Activated CD4-positive, alpha-beta T cell treated with anti-CD3 and anti-CD28 coated beads for 48 hours (primary cell): ENCODE measurements around the gene TICAM2.
"Not testable (repeated sequence)": the region's sequence is repeated elsewhere in the genome, so short reads cannot be mapped to it uniquely, and the experiment has no call there.

Experiments
- DNase-seq: peaks from one replicate; pipeline ENCODE4 v3.0.0-alpha.2; 2020

The TICAM2 gene, protein sequence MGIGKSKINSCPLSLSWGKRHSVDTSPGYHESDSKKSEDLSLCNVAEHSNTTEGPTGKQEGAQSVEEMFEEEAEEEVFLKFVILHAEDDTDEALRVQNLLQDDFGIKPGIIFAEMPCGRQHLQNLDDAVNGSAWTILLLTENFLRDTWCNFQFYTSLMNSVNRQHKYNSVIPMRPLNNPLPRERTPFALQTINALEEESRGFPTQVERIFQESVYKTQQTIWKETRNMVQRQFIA

DNA sequence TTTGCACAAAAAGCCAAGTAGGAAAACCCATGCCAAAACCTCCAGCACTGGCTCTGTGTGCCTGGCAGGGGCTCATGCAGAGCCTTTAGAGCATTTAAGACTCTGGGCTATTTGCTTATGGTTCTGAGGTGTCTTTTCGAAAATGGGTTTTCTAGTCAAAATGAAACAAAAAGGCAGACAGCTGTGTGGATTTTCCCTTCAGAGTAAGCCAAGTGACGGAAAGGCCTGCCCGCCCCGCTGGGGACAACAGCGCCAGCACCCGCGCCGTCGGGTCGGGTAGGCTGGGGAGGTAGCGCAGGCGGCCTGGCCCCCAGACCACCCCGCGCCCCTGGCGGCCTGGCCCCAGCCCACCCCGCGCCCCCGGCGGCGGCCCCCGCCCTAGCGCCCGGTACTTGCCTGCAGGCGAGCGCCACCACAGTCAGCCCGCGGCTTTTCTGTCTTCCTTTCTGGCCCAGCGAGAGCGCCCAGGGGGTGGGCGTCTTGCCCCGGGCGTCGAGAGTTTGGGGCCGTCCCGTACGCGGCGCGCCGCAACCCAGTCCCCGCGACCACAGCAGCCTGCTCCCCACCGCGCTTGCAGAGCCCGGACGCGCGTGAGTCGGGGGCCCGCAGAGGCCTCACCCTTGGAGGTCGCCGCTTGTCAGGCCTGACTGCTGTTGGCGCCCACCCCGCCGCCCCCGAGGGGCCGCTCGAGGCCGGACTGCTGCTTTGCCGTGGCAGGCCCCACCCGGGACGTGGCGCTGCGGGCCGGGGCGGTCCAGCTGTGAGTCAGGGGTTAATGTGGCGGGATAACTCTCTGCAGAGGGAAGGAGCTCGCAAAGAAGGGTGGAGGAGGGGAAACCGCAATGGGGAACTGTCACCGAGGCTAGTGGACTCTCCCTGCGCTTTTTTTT lies at the start of gene TICAM2:
TSS of gene TICAM2 (minus strand) at position 779 of the 890 bp plus-strand sequence. CDS start 21,223 bp downstream, outside the sequence.
- peak; percentile 73 for DNase-seq

DNA sequence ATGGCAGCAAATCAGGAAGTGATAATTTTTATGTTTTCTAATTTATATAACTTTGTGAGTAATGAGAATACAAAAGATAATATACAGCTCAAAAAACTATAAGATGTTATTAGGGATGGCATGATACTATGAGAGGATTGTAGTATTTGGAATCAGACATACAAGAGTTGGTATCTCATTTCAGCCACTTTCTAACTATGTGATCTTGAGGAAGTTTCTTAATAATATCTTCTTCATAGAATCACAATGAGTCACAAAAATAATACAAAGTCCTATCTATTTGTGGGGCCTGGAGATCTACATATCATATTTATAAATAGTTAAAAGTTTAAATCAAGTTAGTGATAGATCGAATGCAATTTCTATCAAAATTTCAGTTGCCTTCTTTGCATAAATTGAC lies 47.3 kb upstream of the TICAM2 start:
- no peak for DNase-seq

DNA sequence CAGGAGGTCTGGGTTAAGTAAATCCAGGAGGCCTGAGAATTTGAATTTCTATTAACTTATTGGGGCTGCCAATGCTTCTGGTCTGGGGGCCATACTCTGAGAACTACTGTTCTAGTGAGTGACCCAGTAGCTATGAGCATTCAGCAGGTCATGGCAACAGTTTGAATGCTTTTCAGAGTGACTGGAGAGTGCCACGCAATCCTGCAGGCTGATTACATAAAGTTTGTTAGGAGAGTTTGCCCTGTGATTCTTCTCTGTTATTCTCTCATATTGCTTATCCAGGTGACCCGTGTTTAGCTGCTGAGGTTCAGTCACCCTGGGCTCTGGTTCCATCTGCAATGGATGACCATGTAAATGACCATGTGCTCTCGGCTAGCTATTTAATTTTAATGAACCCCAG lies 45.8 kb upstream of the TICAM2 start:
- DNase-seq: no peak

DNA sequence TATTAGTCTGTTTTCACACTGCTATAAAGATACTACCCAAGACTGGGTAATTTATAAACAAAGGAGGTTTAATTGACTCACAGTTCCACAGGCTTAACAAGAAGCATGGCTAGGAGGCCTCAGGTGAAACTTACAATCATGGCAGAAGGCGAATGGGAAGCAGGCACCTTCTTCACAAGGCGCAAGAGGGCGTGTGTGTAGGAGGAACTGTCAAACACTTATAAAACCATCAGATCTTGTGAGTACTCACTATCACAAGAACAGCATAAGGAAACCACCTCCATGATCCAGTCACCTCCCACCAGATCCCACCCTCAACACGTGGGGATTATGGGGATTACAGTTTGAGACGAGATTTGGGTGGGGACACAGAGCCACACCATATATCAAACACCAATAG lies 43.1 kb upstream of the TICAM2 start:
- DNase-seq: not testable (repeated sequence)

DNA sequence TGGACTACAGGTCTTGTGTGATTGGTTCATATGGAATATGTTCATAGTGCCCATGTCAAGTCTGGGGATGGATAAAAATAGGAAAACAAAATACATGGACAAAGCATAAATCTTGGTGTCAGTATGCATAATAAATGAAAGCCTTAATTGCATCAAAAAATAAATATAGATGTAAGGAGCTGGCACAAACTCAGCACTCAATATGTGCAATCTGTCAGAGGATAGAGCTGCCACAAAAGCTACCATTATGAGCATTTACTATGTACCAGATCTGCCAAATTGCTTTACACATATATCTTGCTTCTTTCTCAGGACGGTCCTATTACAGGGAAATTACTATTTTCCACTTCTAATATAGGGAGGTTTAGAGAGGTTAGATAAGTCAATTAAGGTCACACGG lies 41.8 kb upstream of the TICAM2 start:
- no peak for DNase-seq

DNA sequence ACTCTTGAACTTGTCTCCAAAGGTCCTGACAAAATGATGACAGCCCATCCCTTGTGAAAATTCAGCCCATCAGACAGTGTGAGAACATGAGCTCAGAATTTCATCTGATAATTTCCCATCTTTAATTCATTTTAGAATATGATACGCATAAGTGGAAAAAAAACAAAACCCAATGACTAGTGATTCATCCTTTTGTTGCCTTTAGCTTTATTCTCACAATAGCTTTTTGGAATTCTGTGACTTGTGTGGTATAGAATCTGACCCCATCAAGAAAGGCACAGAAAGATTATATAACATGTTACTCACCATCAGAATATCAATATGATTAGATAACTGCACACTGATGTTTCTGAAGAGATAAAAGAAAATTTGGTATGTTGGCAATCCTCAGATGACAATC lies 39.7 kb upstream of the TICAM2 start:
- no peak for DNase-seq

DNA sequence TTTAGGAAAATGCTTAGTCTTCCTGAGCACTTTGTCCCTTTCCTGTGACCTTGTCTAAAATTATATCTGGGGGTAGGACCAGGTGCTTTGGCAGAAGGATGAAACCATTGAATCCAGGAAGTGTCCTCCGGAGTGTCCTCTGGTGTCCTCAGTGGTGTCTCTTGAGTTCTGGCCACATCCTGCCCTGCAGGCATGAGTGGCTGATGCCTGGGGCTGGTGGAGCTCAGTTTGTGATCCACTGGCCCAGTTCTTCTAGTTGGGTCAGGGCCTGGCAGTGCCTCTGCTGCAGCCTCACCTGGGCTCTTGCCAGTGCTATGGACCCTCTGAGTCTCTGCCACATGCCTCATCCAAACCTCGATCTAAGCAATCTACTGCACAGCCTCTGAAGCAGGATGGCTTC lies 38.0 kb upstream of the TICAM2 start:
- no peak for DNase-seq

DNA sequence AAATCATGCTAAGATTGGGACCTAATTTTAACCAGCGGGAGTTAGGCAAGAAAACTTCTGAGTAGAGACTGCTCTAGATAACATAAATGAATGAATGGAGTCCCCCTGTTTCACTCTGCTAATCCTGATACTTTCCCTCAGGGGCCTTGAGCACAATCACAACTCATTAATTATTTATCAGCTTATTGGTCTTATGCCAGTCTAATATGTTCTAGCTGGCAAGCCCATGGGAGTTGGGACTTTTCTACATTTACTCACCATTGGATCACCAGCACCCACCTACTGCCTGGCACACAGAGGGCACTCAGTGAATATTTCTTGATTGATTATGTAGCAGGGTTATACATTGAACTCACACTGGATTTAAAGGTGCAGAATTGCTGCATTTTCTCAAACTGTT lies 37.1 kb upstream of the TICAM2 start:
- DNase-seq: no peak

DNA sequence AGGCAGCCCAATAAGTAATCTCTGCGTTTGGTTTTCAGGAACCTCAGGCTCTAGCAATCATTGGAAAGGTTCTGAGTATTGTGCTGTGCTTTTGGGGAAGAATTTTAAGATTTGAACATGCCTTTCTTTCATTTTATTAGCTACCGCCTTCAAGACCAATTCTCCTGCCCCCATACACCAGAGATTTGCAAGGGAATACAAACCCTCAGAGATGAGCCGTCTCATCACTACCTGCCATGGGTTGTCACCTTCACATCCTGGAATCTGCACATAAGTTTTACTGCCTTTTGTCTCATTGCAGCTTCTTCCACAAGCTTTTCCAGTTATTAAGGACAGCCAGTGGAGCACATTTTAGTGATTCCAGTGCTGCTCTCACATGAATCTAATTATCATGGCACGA lies 35.2 kb upstream of the TICAM2 start:
- DNase-seq: no peak

DNA sequence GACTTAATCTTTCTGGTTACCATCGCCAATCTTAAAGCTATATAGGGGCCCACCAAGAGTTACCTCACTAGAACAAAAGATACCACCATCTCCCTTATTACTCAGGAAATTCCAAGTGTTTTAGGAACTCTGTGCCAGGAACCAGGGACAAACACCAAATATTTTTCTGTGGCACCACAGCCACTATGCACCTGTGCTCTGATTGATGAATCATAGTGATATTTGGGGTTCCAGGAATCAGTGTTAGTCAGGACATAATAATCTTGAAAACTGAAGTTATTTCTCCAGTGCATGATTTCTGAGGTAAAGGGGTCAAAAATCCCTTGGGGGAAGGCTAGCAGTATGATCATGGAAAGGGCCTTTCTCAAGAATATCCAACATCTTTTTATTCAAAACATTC lies 33.7 kb upstream of the TICAM2 start:
- no peak for DNase-seq

DNA sequence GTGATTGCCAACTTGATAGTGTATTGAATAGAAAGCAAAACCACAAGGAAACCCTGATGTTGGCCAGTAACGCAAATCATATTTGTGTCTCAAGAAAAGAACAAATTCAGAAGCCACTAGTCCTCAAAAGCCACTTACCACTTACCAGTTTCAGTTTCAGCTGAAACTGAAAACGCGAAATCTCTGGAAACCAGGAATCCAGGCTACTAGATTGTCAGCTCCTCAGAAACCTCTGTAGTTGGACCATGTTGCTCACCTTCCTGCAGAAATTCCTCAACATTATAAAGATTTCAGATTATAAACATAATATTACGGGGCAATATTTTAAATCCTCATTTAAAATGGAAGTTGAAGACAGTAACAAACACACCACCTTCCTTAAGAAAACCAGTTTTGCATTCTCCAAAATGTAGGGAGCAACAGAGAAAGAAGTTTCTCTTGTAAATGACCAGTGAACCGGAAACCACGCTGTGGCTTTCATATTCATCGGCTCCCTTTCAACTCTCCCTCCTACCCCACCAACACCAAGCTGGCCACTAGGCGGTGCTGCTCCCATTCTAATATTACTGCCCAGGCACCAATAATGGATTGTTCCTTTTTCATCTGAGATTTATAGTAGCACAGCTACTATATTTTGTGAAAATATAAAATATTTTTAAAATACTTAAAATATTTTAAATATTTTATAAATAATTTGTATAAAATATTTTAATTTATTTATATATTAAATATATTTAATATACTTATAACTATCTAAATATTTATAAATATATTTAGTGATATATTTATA lies 32.3 kb upstream of the TICAM2 start:
- peak; percentile 91 for DNase-seq

DNA sequence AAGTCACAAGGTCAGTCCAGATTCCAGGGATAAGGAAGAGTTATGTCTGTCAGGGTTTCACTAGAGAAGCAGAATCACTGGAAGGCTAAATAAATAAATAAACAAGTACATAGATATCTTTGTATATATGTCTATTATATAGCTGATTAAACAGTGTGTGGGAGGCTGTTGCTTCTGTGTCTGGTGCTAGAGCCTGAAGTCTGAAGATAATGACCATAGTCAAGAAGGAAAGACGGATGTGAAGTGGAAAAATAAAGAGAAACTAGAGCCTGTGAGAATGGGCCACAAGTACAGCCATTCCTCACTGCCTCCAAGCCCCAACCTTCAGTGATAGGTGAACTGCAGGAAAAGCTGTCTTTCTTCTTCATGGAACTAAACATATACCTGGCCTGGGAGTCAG lies 27.6 kb upstream of the TICAM2 start:
- DNase-seq: no peak

DNA sequence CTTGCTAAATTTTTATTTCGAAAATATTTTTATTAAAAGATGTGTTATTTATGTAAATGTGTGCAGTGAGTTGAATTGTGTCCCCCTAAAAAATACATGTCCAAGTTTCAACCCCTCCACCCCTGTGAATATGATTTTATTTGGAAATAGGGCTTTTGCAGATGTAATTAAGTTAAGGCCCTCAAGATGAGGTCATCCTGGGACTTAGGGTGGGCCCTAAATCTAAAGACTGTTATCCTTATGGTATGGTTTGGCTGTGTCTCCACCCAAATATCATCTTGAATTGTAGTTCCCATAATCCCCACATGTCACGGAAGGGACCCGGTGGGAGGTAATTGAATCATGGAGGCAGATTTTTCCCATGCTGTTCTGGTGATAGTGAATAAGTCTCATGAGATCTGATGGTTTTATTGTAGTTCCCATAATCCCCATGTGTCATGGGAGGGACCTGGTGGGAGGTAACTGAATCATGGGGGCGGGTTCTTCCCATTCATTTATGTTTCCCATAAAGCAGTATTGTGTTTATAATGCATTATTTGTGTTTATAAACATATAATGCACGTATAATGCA lies 25.1 kb upstream of the TICAM2 start:
- no peak for DNase-seq

DNA sequence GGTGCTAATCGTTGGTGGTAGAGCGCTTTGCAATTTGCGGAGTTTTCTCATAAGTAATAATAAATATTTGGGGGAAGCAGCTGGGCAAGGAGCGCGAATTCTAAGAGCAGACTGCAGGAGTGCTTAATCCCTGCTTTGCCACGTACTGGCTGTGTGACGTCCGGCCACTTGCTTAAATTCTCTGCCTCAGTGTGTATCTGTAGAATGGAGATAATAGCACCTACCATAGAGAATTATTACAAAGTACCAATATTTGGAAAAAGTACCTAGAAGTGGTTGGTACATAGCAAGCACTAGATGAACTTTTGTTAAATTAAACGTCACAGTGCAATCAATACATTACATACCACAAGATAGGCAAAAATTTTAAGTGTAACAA lies 24.2 kb upstream of the TICAM2 start:
- DNase-seq: no peak

DNA sequence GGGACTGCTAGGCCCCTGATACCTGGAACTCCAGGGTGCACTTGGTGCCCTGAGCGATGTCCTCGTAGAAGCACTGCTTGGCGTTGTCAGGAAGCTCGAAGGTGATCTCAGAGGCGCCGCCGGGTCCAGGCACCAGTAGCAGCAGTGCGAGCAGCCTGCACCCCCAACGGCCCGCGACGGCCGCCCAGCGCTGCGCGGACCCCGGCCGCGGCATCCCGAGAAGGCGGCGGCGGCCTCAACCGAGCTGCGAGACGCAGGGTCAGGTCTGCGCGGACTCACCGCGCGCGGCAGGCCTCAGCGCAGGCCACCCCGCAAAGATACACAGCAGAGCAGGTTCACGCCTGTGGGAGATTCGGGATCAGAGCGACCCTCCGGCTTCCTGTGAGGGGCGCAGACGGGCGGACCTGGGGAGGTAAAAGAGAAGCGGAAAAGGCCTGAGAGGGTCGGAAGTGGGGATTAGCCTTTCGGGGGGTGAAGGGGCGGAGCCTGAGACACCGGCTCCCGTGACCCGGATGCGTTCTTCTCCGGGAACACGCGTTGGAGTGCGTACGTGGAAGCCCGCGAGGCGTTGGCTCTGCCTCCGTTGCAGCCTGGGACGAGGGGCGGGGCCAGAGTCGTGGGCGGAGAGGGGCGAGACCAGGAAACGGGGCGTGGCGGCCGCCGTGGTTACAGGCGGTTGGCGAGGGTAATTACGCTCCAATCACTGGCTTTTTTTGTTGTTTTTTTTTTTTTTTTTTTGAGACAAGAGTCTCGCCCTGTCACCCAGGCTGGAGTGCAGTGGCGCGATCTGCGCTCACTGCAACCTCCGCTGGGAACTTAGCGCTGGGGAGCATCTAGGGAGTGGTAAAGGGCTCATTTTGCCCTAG lies 23.5 kb upstream of the TICAM2 start, which contains the start of gene TMED7:
TSS of gene TMED7 (minus strand) at position 458 of the 866 bp plus-strand sequence. CDS start at position 214, 244 bp downstream.
- DNase-seq: peak; percentile 100

DNA sequence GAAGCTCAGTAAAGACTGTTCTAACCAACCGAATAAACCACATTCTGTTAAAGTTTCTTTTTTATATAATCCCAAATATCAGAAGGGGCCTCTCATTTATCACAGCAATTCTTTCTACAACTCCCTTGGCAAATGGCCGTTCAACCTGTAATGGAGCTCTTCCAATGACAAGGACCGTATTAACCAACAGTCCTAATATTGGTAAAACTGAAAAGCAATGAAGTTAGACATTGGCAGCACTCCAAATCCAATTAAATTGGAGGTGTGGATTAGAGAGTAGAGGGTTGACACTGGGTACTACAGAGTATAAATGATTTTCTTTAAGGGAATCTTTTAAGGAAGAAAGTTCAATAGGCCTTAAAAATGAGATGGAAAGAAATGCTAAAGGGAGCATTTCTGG lies 22.7 kb upstream of the TICAM2 start:
- DNase-seq: no peak

DNA sequence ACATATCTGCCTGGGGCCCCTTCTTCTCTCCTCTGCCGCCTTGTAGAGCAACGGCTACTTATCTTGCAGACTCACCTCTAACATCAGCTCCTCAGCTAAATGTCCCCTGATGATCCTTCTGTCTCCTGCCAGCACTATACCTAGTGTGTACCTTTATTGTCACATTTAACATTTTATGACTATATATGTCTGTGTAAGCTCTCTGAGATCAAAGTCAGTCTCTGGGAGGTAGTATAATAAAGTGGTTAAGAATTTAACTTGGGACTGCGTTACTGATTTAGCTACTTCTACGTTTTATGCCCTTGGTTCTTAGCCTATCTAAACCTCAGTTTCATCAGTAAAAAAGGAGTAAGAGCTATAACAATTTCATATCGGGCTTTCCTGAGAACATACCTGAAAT lies 21.4 kb upstream of the TICAM2 start:
- no peak for DNase-seq

DNA sequence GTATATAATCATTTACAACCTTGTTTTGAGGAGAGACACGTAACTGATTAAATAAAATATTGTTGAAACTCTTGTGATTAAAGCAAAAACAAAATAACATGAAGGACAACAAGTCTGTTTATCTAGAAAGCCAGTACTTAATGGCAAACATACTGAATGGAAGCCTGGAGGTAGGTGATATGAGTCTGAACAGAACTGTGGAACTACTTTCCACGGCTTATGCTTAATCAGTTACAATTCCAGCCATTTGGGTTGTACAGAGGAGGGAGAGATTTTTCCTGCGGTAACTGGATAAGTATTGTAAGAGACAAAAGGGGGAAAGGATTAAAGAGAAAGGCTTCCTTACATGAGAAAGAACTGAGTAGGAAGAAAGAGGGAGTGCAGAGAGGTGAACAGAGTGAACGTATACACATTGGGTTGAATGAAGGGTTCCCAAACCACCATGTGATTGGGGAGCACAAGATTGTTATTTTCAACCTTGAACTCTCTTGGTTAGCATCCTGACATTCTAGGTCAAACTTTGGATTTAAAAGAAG lies 19.2 kb upstream of the TICAM2 start:
- DNase-seq: no peak

DNA sequence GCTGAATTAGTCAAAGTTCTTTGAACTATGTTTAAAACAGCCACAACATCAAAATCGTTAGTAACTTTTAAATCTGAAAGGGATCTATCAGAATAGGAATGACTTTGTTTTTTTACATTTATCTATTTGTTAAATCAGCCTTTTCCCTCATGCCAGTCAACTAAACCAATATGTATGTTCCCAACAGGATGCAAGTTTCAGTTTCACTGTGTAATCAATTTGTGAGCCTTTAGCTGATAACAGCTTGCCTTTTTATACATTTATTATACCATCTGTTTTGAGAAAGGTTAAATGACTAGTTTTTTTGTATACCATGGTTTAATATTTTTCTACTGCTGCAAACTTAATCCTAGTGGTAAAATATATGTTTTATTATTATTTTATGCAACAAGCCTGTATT lies 14.6 kb upstream of the TICAM2 start:
- no peak for DNase-seq

DNA sequence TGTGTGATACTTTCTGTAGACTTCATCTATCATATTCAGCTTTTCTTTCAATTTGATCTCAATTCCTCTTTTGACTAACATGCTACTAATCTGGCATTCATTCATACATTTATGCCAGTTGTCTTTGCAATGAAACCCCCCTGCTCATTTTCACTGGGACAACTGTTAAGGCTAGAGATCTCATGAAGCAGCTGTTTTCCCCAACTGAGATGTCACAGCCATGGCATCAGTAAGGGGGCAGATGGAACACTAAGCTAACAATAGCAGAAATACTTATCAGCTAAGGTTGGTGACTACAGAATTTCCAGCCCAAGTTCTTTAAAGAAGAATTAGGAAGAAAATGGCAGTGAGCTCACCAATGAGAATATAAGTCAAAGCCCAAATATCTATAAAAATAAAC lies 14.2 kb upstream of the TICAM2 start:
- DNase-seq: no peak

DNA sequence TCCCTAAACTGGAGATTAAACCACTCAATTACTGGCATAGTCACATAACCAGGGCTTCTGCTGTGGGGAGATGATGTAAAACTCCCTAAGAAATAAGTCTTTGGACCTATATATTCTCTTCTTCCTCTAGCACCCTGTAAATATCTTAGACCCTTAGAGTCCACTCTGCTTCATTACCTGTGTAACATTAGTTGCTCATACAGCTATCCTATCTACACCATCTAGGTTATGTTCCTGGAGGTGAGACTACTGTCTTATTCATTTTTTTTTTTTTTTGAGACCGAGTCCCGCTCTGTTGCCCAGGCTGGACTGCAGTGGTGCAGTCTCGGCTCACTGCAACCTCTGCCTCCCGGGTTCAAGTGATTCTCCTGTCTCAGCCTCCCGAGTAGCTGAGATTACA lies 9.6 kb upstream of the TICAM2 start:
- no peak for DNase-seq

DNA sequence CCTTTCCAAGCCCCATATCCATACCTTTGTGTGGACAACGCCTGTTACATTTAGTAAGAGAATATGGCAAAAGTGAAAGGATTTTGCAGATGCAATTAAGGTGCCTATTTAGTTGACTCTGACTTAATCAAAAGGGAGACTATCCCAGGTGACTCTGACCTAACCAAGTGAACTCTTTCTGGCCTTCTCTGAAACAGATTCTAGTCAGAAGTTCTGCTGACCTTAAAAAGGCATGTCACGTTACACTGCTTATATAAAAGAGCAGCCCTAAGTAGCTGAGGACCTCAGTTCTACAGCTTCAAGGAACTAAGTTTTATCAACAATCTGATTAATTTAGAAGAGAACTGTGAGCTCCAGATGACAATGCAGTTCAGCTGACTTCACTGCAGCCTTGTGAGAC lies 5.7 kb upstream of the TICAM2 start:
- no peak for DNase-seq
